HepG2 (cell line): Measurements from ENCODE around the gene NARF. TPM values are rescaled to one million over a fixed set of nuclear protein-coding genes. Genes with fewer than 3 reads are reported as not detected.

Experiments
- AKAP8 ChIP-seq: sonication (generic); formaldehyde crosslinking; IDR thresholded peaks from 2 replicates; pipeline ENCODE4 v1.5.1; 2020; ENCODE audit warnings: mild to moderate bottlenecking, missing genetic modification reagents
- MED8 ChIP-seq: sonication (generic); formaldehyde crosslinking; IDR thresholded peaks from 2 replicates; pipeline ENCODE4 v1.8.1; 2023; ENCODE audit warnings: mild to moderate bottlenecking, missing genetic modification reagents; ENCODE audit not compliant: insufficient replicate concordance
- MEIS2 ChIP-seq: sonication (generic); formaldehyde crosslinking; IDR thresholded peaks from 2 replicates; pipeline ENCODE4 v1.9.0; 2021; ENCODE audit warnings: mild to moderate bottlenecking, missing genetic modification reagents
- NFAT5 ChIP-seq: sonication (generic); formaldehyde crosslinking; IDR thresholded peaks from 2 replicates; pipeline ENCODE4 v1.4.0; 2020; ENCODE audit warnings: missing genetic modification reagents
- NFKBIZ ChIP-seq: IDR thresholded peaks from 2 replicates; pipeline ENCODE4 v1.6.1; 2018; ENCODE audit warnings: missing genetic modification reagents, missing compliant biosample characterization
- SAP130 ChIP-seq: IDR thresholded peaks from 2 replicates; pipeline ENCODE4 v1.6.1; 2016; ENCODE audit warnings: low read depth
- WIZ ChIP-seq: sonication (generic); formaldehyde crosslinking; IDR thresholded peaks from 2 replicates; pipeline ENCODE4 v1.5.1; 2020; ENCODE audit warnings: mild to moderate bottlenecking, missing genetic modification reagents
- XRCC5 ChIP-seq: fragments of 200-400 bp; formaldehyde crosslinking; optimal IDR thresholded peaks from 2 replicates; pipeline ENCODE3; 2017; ENCODE audit warnings: mild to moderate bottlenecking, low read length
- ZNF407 ChIP-seq: sonication (generic); formaldehyde crosslinking; IDR thresholded peaks from one replicate; pipeline ENCODE4 v1.5.1; 2020; ENCODE audit warnings: mild to moderate bottlenecking, missing genetic modification reagents; ENCODE audit errors: not compliant biosample characterization
- ZSCAN31 ChIP-seq: sonication (generic); formaldehyde crosslinking; IDR thresholded peaks from 2 replicates; pipeline ENCODE4 v1.5.0; 2020; ENCODE audit warnings: low read depth, mild to moderate bottlenecking, missing genetic modification reagents
- polyA plus RNA-seq, 8 experiments: library from polyadenylated mRNA; depleted of rRNA in 3 of 8; stranded (reverse) in 7 of 8; unstranded in 1 of 8; fragments of >200 nt; fragmentation: Illumina TruSeq in 4 of 8; extraction: Trizol in 4 of 8; gene quantifications; 2 replicates each; pipeline versions ENCODE4 v1.2.1 to v1.2.3, GENCODE V29; 2011 to 2016; ENCODE audit warnings: low read depth in 4 of 8, missing spikeins in 1 of 8, mixed read lengths in 1 of 8; ENCODE audit not compliant: insufficient read depth in 1 of 8
- total RNA-seq, 5 experiments: library from RNA; depleted of rRNA; stranded (reverse); fragments of >200 nt; fragmentation: Illumina TruSeq; extraction: Trizol; gene quantifications; 2 replicates each; pipeline ENCODE4 v1.2.3, GENCODE V29; 2016; ENCODE audit warnings: low read depth in 1 of 5
- TF ChIP-seq, protein P1 (sequence below): sonication (generic); formaldehyde crosslinking; IDR thresholded peaks from 2 replicates; pipeline ENCODE4 v1.4.0; 2020; ENCODE audit warnings: mild to moderate bottlenecking, missing genetic modification reagents, borderline replicate concordance

Gene NARF
- total and polyA plus RNA-seq, 2 of the 13 experiments (the other 11 are each of a cell fraction or from before 2014, with no cell fraction given) = 61.1 to 144 TPM

DNA sequence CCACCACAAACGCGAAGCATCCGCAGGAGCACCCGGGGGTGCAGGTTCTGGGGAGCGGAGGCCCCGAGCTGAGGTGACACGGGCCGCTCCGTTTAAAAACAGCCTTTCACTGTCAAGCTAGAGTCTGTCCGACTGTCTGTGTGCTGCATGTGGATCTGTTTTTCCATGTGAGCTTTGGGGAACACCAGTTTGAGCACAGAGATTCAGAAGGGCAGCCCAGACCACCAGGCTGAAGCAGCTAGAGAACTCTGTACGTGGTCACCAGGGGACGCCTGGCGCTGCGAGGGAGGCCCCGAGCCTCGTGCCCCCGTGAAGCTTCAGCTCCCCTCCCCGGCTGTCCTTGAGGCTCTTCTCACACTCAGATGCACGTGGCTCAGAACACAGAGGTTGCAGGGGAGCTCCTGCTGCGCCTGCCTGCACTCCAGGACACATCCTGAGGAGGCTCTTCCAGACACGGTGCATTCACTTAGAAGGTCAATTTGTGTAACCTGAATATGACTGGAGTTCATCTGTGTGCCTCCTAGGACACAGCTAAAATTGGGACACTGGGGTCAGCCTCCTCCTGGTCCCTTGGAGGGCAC, 45.3 kb downstream of the NARF start (continued):
- TF ChIP-seq NFAT5 (peak; percentile 93), MEIS2 (CRISPR knock-in tag) (peak; percentile 83), WIZ (CRISPR knock-in tag) (no peak), NFKBIZ (peak; percentile 69; the same call in 1 of the 2 replicates), MED8 (CRISPR knock-in tag) (peak; percentile 77), ZSCAN31 (CRISPR knock-in tag) (no peak), XRCC5 (peak; percentile 63), ZNF407 (CRISPR knock-in tag) (peak; percentile 78), AKAP8 (no peak), SAP130 (CRISPR knock-in tag) (peak; percentile 83)
- TF ChIP-seq, protein P1, sequence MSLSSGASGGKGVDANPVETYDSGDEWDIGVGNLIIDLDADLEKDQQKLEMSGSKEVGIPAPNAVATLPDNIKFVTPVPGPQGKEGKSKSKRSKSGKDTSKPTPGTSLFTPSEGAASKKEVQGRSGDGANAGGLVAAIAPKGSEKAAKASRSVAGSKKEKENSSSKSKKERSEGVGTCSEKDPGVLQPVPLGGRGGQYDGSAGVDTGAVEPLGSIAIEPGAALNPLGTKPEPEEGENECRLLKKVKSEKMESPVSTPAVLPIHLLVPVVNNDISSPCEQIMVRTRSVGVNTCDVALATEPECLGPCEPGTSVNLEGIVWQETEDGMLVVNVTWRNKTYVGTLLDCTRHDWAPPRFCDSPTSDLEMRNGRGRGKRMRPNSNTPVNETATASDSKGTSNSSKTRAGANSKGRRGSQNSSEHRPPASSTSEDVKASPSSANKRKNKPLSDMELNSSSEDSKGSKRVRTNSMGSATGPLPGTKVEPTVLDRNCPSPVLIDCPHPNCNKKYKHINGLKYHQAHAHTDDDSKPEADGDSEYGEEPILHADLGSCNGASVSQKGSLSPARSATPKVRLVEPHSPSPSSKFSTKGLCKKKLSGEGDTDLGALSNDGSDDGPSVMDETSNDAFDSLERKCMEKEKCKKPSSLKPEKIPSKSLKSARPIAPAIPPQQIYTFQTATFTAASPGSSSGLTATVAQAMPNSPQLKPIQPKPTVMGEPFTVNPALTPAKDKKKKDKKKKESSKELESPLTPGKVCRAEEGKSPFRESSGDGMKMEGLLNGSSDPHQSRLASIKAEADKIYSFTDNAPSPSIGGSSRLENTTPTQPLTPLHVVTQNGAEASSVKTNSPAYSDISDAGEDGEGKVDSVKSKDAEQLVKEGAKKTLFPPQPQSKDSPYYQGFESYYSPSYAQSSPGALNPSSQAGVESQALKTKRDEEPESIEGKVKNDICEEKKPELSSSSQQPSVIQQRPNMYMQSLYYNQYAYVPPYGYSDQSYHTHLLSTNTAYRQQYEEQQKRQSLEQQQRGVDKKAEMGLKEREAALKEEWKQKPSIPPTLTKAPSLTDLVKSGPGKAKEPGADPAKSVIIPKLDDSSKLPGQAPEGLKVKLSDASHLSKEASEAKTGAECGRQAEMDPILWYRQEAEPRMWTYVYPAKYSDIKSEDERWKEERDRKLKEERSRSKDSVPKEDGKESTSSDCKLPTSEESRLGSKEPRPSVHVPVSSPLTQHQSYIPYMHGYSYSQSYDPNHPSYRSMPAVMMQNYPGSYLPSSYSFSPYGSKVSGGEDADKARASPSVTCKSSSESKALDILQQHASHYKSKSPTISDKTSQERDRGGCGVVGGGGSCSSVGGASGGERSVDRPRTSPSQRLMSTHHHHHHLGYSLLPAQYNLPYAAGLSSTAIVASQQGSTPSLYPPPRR = peak; percentile 51; the same call in 1 of the 2 replicates
